Loucy (cell line): ENCODE data around the gene GSKIP.
A peak's percentile ranks its signal among the peaks of the same experiment; 100 is the strongest.

Experiments used
- H2AFZ ChIP-seq: fragments of 200-600 bp; sonication (generic); 2 replicates; pipeline ENCODE4 v1.6.0; 2016; ENCODE audit warnings: antibody characterized with exemption, mild to moderate bottlenecking, low read length, moderate library complexity
- H3F3A ChIP-seq: fragments of 200-600 bp; 2 replicates; pipeline ENCODE4 v1.6.0; 2016; ENCODE audit warnings: antibody characterized with exemption, low read depth, mild to moderate bottlenecking
- H3K27me3 ChIP-seq: fragments of 200-600 bp; sonication (generic); 2 replicates; pipeline ENCODE4 v1.6.1; 2014; ENCODE audit warnings: low read length, mild to moderate bottlenecking; ENCODE audit not compliant: insufficient read depth, poor library complexity, severe bottlenecking
- H3K36me3 ChIP-seq: fragments of 200-600 bp; sonication (generic); 2 replicates; pipeline ENCODE4 v1.6.1; 2016; ENCODE audit warnings: low read length; ENCODE audit not compliant: insufficient read depth
- H3K4me1 ChIP-seq: fragments of 200-600 bp; sonication (generic); 2 replicates; pipeline ENCODE4 v1.5.1; 2014; ENCODE audit warnings: low read length, mild to moderate bottlenecking; ENCODE audit not compliant: insufficient read depth, poor library complexity, severe bottlenecking
- H3K4me2 ChIP-seq: fragments of 200-600 bp; sonication (generic); 2 replicates; pipeline ENCODE4 v1.6.0; 2014; ENCODE audit warnings: antibody characterized with exemption, low read length, low read depth, mild to moderate bottlenecking; ENCODE audit not compliant: poor library complexity, severe bottlenecking
- H3K4me3 ChIP-seq: fragments of 200-600 bp; sonication (generic); 2 replicates; pipeline ENCODE4 v1.5.1; 2014; ENCODE audit warnings: low read length, mild to moderate bottlenecking, mixed read lengths; ENCODE audit not compliant: poor library complexity, severe bottlenecking
- H3K79me2 ChIP-seq: fragments of 200-600 bp; sonication (generic); 2 replicates; pipeline ENCODE4 v1.6.1; 2014; ENCODE audit warnings: low read length; ENCODE audit not compliant: insufficient read depth
- H3K9ac ChIP-seq: fragments of 200-600 bp; sonication (generic); 2 replicates; pipeline ENCODE4 v1.6.0; 2014; ENCODE audit warnings: mild to moderate bottlenecking, low read depth, low read length, moderate library complexity; ENCODE audit not compliant: poor library complexity, severe bottlenecking
- H3K9me2 ChIP-seq: fragments of 200-600 bp; sonication (generic); replicated peaks from 2 replicates; pipeline ENCODE4 v1.6.1; 2016; ENCODE audit warnings: low read depth, low read length, mixed read lengths
- H3K9me3 ChIP-seq: fragments of 200-600 bp; sonication (generic); 2 replicates; pipeline ENCODE4 v1.6.1; 2014; ENCODE audit warnings: mild to moderate bottlenecking, antibody characterized with exemption, low read length, low read depth; ENCODE audit not compliant: insufficient read depth
- H4K20me1 ChIP-seq: fragments of 200-600 bp; sonication (generic); 2 replicates; pipeline ENCODE4 v1.6.0; 2014; ENCODE audit warnings: antibody characterized with exemption, low read length, mild to moderate bottlenecking; ENCODE audit not compliant: insufficient read depth, poor library complexity, severe bottlenecking
- CTCF ChIP-seq: fragments of 200-600 bp; sonication (generic); conservative IDR thresholded peaks from 2 replicates; pipeline ENCODE4 v1.5.1; 2014; ENCODE audit warnings: mild to moderate bottlenecking, antibody characterized with exemption, low read length
- EZH2phosphoT487 ChIP-seq: fragments of 200-600 bp; IDR thresholded peaks from 2 replicates; pipeline ENCODE4 v1.6.1; 2018; ENCODE audit warnings: antibody characterized with exemption, mild to moderate bottlenecking, moderate library complexity, borderline replicate concordance

Gene GSKIP

GRCh38 chr14:96357216-96357615 lies 6.1 kb upstream of the GSKIP start:
- Histone ChIP-seq H4K20me1 (peaks cover 14% of the 10 kb centered on the region), H2AFZ (no peak overlapping the region), H3F3A (no peaks in the 10 kb centered on the region), H3K27me3 (no peaks in the 10 kb centered on the region), H3K79me2 (peaks cover 67% of the 10 kb centered on the region), H3K36me3 (no peaks in the 10 kb centered on the region), H3K9me2 (no peaks in the 10 kb centered on the region), H3K4me3 (peak overlapping the region; percentile 4), H3K9me3 (no peaks in the 10 kb centered on the region), H3K9ac (no peak overlapping the region), H3K4me1 (peaks cover 28% of the 10 kb centered on the region), H3K4me2 (peak overlapping the region; percentile 7)
- peak; percentile 37 for TF ChIP-seq CTCF
- no peak for TF ChIP-seq EZH2phosphoT487

GRCh38 chr14:96359959-96360358 lies 3.4 kb upstream of the GSKIP start:
- H3K9ac ChIP-seq: peak overlapping the region; percentile 82
- no peaks in the 10 kb centered on the region for H3K36me3 ChIP-seq
- peaks cover 39% of the 10 kb centered on the region for H3K4me1 ChIP-seq
- TF ChIP-seq CTCF: no peak
- no peak for TF ChIP-seq EZH2phosphoT487
- H3K9me2 ChIP-seq: no peaks in the 10 kb centered on the region
- no peak overlapping the region for H2AFZ ChIP-seq
- no peaks in the 10 kb centered on the region for H3K9me3 ChIP-seq
- H3K4me3 ChIP-seq: peak overlapping the region; percentile 89
- peaks cover 30% of the 10 kb centered on the region for H4K20me1 ChIP-seq
- no peaks in the 10 kb centered on the region for H3K27me3 ChIP-seq
- peak overlapping the region; percentile 99 for H3K4me2 ChIP-seq
- H3K79me2 ChIP-seq: peaks cover 86% of the 10 kb centered on the region
- no peaks in the 10 kb centered on the region for H3F3A ChIP-seq

GRCh38 chr14:96362071-96362964 lies 1.0 kb upstream of the GSKIP start:
- peaks cover 49% of the 10 kb centered on the region for H4K20me1 ChIP-seq
- H3K4me3 ChIP-seq: peak overlapping the region; percentile 89
- H3K9me3 ChIP-seq: no peaks in the 10 kb centered on the region
- no peak for TF ChIP-seq CTCF
- TF ChIP-seq EZH2phosphoT487: no peak
- H3K4me2 ChIP-seq: peak overlapping the region; percentile 99
- H3F3A ChIP-seq: no peaks in the 10 kb centered on the region
- no peaks in the 10 kb centered on the region for H3K27me3 ChIP-seq
- H3K9me2 ChIP-seq: no peaks in the 10 kb centered on the region
- peak overlapping the region; percentile 82 for H3K9ac ChIP-seq
- peaks cover 48% of the 10 kb centered on the region for H3K4me1 ChIP-seq
- peaks cover 90% of the 10 kb centered on the region for H3K79me2 ChIP-seq
- no peaks in the 10 kb centered on the region for H3K36me3 ChIP-seq
- peak overlapping the region; percentile 93 for H2AFZ ChIP-seq
